HG03354 (cell line): ENCODE measurements around the gene TRABD2B.

ENCODE experiments used
- ATAC-seq: cut with Tn5 transposase; IDR thresholded peaks from one replicate; pipeline ENCODE4 v1.9.1; 2021; ENCODE audit warnings: mild to moderate bottlenecking; ENCODE audit not compliant: unreplicated experiment, poor library complexity, severe bottlenecking

TRABD2B gene

DNA sequence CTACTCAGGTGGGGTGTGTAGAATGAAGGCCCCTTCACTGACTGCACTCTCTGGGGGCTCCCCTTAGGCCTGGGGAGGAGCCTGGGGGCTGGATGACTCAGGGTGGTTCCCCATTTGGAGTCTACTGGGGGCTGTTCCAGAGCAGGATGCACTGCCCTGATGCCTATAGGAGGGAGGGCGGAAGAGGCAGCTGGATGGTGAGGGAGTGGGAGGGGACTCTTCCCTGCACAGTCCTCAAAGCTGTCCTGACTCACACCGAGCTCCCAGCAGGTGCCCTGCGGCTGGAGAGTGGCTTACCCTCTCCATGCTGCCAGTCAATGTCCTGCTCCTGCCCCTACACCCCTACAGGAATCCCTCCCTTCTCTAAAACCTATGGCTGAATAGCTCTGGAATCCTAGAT lies 204.4 kb downstream of the TRABD2B start:
- ATAC-seq, result no peak

DNA sequence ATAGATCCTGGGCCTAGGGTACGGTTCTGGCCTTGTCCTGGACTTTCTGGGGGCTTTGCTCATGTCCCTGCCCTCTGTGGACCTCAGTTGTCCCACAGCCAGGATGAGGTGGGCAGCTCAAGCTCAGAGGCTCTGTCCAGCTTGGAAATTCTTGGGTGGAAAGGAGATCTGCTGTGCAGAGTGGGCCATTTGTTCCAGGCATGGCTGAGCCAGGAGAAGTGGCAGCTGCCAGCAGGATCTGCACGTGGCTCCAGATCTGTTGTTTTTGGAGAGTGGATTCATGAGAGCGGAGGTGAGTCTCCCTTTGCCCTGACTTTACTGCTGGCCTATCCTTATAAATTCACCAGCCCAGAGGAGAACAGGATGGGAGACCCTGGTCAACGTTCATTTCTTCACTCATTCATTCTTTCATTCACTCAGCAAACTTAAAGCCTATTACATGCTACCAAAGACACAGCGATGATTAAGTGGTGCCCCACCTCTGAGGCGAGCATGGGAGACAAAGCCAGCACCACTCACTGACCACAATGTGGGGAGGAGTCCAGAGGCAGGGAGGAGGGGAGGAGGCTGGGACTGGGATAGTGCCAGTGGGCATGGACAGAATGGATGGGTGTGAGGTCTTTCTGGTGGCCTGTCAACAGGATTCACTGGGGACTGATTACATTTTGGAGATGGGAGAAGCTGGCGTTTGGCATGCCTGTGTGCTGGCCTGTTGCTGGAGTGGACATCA lies 205.1 kb downstream of the TRABD2B start:
- ATAC-seq, result no peak

- ATAC-seq, result no peak
Observed at GRCh38 chr1:47788761-47789160, 208.4 kb downstream of the TRABD2B start.

- no peak for ATAC-seq
Observed at GRCh38 chr1:47787560-47787959, 209.6 kb downstream of the TRABD2B start.

- ATAC-seq, result no peak
Observed at GRCh38 chr1:47786316-47786715, 210.9 kb downstream of the TRABD2B start.

DNA sequence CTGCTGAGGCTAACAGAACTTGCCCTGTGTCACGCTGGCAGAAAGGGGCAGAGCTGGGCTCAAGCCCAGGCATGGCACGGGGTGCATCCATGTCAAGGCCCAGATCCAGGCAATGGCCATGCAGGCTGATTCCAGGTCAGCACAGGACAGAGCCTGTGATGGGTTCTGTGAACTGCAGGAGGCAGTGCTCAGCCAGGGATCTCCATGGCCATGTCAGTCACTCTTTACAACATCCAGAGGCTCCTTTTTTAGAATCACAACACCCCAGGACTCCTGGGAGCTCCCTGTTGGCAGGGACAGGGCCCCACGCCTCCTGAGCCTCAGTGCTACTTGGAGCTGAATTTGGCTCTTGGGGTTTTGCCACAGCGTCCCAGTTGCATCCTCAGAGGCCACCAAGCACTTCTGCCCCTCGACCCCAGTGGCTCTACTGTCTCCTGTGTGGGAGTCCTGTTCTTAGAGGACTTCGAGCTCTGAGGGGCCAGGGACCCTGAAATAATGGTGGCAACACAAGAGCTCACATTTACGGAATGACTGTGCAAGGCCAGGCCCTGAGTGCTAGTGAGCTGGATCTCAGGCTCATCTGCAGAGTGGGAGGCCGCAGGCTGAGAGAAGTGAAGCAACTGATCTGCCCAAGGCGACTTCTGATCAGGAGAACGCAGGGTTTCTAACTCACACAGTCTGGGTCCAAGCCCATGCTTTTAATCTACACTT lies 211.5 kb downstream of the TRABD2B start:
- ATAC-seq, result no peak

DNA sequence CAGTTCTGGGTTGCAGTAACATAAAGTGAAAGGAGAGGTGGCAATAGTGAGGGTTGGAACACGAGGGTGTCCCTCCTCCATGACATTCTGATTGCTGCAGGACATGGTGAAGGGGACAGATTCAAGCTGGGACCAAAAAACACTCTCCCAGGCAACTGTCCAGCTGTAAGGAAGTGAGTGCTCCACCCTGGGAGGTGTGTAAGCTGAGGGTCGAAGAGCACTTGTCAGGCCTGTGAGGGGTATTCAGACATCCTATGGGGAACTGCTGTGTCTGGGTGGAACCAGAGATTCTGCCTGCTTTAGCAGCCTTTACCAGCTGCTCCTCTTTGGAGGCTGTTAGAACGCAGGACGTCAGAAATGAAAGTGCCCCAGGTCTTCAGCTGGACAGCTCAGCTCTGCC lies 212.1 kb downstream of the TRABD2B start:
- ATAC-seq, result no peak

DNA sequence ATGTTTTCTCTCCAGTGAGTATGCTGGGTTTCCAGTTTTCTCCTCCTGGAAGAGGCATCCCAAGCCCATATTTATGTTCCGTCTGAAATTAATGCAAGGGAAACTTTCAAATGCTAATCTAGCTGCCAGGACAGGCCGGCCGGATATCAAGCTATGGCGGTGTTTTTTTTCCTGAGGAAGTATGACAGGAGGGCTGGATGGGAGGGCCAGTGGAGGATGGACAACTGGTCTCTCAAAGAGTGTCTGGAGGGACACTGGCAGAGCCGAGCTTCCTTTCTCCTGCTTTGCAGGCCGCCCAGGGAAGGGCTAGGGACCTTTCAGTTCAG lies 212.7 kb downstream of the TRABD2B start:
- no peak for ATAC-seq

DNA sequence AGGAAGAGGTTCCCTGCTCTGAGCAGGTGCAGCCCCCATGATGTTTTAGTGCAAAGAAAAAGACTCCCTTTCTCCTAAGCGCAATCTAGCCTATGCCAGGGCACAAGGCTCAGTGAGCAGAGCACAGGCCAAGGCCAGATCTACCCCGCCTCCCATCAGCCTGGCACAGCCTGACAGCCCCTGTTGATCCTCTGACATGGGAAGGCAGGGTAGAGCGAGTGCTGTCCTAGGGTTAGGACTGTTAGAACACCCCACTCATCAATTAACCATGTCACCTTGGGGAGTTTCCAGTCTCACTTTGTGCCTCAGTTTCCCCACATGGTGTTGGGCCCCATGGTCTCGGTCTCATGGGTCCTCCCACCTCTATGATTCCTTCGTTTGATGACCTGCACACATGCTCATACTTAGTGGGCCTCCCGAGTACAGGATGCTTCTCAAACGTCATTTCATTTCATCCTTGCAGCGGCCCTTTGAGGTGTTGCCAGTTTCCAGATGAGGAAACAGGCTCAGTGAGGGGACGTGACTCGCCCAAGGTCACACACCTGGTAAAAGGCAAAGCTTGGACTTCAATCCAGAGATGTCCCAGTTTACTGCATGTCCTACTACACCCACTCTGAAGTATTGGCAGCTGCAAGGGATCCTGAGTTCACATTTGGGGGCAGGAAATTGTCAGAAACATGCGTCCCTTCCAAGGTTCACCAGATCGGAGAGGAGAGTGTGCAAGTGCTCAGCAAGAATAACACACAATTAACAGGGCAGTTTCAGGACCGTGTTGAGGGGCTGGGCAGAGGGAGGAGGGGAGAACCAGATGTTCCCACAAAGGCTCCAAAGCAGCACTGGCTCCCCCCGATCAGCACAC lies 213.3 kb downstream of the TRABD2B start:
- no peak for ATAC-seq

DNA sequence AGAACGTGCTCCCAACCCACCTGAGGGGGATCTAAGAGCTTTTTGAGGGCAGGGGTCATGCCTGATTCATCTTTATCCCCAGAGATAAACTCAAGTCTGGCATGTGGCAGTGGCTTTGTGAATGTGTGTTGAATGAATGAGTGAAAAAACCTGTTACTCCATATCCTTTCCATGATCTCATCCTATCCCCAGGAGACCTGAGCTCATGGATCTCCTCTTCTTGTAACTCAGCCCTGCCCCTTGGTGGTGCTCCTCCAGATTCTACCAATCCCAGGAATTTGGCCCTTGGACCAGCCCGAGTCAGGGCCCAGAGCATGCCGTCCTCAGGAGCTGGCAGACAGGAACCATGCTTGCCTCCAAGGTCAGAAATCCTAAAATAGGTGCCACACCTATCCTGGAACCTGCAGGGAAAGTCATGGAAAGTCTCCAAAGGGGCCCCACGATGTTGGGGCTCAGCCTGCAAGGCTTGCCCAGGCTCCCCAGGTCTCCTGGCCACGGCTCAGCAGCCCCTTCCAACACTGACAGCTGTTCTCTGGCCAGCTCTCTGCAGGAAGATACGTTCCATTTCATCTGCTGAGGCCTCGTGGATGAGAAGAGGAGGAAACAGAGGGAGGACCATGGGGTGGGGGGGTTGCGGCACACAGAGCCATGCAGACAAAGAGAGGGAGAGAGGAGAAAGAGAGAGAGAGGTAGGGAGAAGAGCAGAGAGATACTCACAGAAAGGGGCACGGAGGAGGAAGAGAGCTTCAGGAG lies 214.6 kb downstream of the TRABD2B start:
- no peak for ATAC-seq

DNA sequence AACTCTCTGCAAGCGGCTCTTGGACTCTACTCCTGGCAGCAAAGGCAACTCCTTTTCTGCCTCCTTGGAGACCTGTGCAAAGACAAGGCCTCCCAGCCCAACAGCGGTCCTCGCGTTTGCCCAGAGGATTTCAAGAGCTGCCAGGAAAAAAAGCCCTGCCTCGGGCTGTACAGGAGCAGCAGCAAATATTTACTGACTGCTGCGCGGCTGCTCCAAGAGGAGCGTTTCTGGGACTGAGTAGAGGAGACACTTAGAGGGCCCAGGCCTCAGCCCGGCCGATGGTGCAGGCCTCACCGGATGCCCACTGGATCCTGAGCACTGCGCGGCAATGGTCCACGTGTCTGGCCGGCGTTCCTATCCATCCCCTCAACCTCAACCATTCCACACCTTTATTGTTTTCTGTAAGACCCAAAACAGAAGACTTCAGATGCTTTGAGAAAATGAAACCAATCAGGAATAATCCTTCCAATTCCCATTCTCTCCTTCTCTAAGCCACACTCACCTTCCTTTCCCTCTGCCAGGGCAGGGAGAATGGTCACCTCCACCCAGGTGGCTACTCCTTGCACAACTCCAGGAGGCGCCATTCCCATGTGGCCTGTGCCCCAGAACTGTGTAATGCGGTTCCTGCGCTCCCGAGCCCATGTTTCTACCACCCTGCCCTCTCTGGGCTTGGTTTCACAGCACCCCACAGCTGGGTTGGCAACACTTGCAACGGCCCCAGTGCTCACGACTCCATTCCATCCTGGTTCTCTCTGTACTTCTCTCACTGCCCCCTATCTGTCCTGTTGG lies 215.8 kb downstream of the TRABD2B start:
- ATAC-seq, result no peak

GRCh38 chr1:47780469-47780995 lies 216.7 kb downstream of the TRABD2B start:
- ATAC-seq, result no peak

- no peak for ATAC-seq
Observed at GRCh38 chr1:47779613-47780012, 217.6 kb downstream of the TRABD2B start.

- ATAC-seq, result no peak
Observed at GRCh38 chr1:47778280-47778679, 218.9 kb downstream of the TRABD2B start.

- no peak for ATAC-seq
Observed at GRCh38 chr1:47777322-47777721, 219.9 kb downstream of the TRABD2B start.

DNA sequence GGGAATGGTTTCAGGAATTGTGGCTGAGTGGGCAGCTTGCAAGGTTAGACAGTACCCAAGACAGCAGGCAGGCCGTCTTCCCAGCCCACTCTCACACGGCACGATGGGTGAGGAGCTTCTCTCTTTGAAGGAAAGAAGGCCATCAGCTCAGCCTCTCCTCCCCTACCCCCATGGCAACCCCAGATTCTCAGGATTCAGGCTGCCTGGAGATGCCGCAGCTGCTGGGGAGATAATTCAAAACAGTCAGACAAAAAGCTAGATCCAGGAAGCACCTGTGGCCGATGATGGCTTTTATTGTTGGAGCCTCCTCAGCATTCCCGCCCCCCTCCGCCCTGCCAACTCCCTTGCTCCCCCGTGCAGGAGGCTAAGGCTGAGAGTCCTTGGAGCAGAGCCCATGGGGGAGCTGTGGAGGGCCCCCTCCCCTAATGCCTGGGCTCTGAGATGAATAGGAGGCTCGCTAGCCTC lies 220.5 kb downstream of the TRABD2B start:
- ATAC-seq, result no peak

DNA sequence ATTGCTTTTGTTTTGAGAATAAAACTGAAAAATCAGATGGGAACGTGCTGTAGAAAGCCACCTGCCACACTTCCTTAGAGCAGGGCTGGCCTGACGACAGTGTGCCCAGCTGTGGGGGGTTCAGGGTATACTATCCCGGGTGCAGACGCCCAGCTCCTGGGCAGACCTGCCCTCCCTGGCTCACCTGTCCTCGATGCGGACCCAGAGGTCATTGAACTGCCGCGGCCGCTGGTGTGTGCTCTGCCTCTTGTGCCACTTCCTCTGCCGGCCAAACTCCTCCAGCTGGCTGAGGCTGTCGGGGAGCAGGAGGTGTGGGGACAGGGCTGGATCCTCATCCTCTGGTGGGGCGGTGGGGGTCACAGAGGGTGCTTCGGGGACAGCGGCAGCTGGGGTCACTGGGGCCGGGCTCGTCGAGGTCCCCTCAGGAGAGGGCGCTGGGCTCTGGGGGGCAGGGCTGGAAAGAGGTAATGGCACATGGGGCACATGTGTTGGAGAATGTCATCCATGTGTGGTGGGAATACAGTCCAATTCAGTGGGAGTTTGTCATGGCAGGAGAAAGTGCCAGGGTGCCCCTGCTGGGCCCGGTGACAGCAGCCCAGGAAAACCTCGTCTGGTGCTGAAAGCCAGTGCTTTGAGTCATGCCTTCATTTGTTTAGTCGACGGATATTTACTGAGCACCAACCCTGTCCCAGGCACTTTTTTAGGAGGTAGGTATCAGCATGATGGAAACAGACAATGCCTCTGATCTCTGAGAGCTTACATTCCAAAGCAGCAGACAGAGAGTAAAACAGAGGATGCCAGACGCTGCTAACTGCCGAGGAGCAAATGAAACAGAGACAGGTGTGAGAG lies 222.0 kb downstream of the TRABD2B start:
- ATAC-seq, result no peak
